Naive thymus-derived CD4-positive, alpha-beta T cell (primary cell): ENCODE measurements around the gene PBX1. TPM values are rescaled to one million over a fixed set of nuclear protein-coding genes. Genes with fewer than 3 reads are reported as not detected.
"Not testable (repeated sequence)": the region's sequence is repeated elsewhere in the genome, so short reads cannot be mapped to it uniquely, and the experiment has no call there.

ENCODE experiments used
- ATAC-seq: fragments of 150-1000 bp; cut with Tn5 transposase; 2 replicates; pipeline ENCODE4 v1.10.0; 2021; ENCODE audit warnings: mild to moderate bottlenecking, moderate library complexity
- CTCF ChIA-PET: fragments of 350-600 bp; sonication (Branson Sonifier 250); formaldehyde crosslinking; loops from one replicate; lab custom pipeline; 2021; ENCODE audit warnings: antibody characterized with exemption; lab: Charles Lee
- POLR2A ChIA-PET: fragments of 350-600 bp; sonication (Branson Sonifier 250); formaldehyde crosslinking; loops from one replicate; lab custom pipeline; 2021; ENCODE audit warnings: antibody characterized with exemption, inconsistent platforms; lab: Charles Lee
- DNase-seq, 9 donors: peaks; one replicate each; pipeline versions ENCODE4 v3.0.0 to v3.0.0-alpha.2; 2020 to 2022; ENCODE audit warnings: mixed read lengths in 1 of 9
- H3K27ac ChIP-seq: one replicate; pipeline ENCODE4 v1.7.0; 2013; ENCODE audit warnings: mild to moderate bottlenecking, low read depth, low read length, moderate library complexity
- H3K27me3 ChIP-seq, 2 donors: one replicate each; pipeline ENCODE4 v1.7.0; 2013; ENCODE audit warnings: low read length in 2 of 2, mild to moderate bottlenecking in 2 of 2, moderate library complexity in 2 of 2; ENCODE audit not compliant: control insufficient read depth in 2 of 2, insufficient read depth in 2 of 2
- H3K36me3 ChIP-seq, 3 experiments: 1 replicate in 2 of 3; 2 replicates in 1 of 3; pipeline ENCODE4 v1.7.0; 2013; ENCODE audit warnings: low read length in 3 of 3, mild to moderate bottlenecking in 3 of 3, moderate library complexity in 1 of 3; ENCODE audit not compliant: insufficient read depth in 3 of 3, control insufficient read depth in 2 of 3
- H3K4me1 ChIP-seq, 2 donors: one replicate each; pipeline ENCODE4 v1.7.0; 2013; ENCODE audit warnings: low read length in 2 of 2, mild to moderate bottlenecking in 2 of 2, moderate library complexity in 1 of 2; ENCODE audit not compliant: control insufficient read depth in 2 of 2, insufficient read depth in 2 of 2
- H3K4me3 ChIP-seq: 2 replicates; pipeline ENCODE4 v1.7.0; 2013; ENCODE audit warnings: mild to moderate bottlenecking, low read length
- H3K9me3 ChIP-seq, 3 experiments: 1 replicate in 2 of 3; 2 replicates in 1 of 3; pipeline ENCODE4 v1.7.0; 2013; ENCODE audit warnings: low read length in 3 of 3; ENCODE audit not compliant: control insufficient read depth in 2 of 3
- H3K27ac Mint-ChIP-seq, 9 donors: one replicate each; pipeline ENCODE4 v1.8.0; 2020 to 2022; ENCODE audit warnings: mixed read lengths in 9 of 9, mild to moderate bottlenecking in 8 of 9, moderate library complexity in 5 of 9, inconsistent platforms in 2 of 9
- H3K27me3 Mint-ChIP-seq, 5 donors: one replicate each; pipeline ENCODE4 v1.8.0; 2021 to 2022; ENCODE audit warnings: mixed read lengths in 5 of 5, mild to moderate bottlenecking in 1 of 5
- H3K36me3 Mint-ChIP-seq, 5 donors: one replicate each; pipeline ENCODE4 v1.8.0; 2020 to 2022; ENCODE audit warnings: mixed read lengths in 5 of 5, mild to moderate bottlenecking in 3 of 5, inconsistent platforms in 1 of 5
- H3K4me1 Mint-ChIP-seq, 7 donors: one replicate each; pipeline ENCODE4 v1.8.0; 2020 to 2022; ENCODE audit warnings: mixed read lengths in 7 of 7, mild to moderate bottlenecking in 3 of 7, inconsistent platforms in 1 of 7
- H3K4me3 Mint-ChIP-seq, 10 donors: one replicate each; pipeline ENCODE4 v1.8.0; 2020 to 2022; ENCODE audit warnings: mild to moderate bottlenecking in 10 of 10, mixed read lengths in 10 of 10, moderate library complexity in 6 of 10, inconsistent platforms in 2 of 10
- H3K9me3 Mint-ChIP-seq, 11 donors: one replicate each; pipeline ENCODE4 v1.8.0; 2020 to 2022; ENCODE audit warnings: mixed read lengths in 11 of 11, mild to moderate bottlenecking in 4 of 11, inconsistent platforms in 1 of 11, moderate library complexity in 1 of 11
- intact Hi-C, 2 donors: fragments of 100-400 bp; cut with micrococcal nuclease; formaldehyde crosslinking; loops; one replicate each; pipeline ENCODE4 v1.15.1; 2023
- polyA plus RNA-seq, 2 donors: library from polyadenylated mRNA; unstranded; fragments of 300-500 nt; fragmentation: Illumina TruSeq; gene quantifications; one replicate each; pipeline ENCODE4 v1.2.3, GENCODE V29; 2021
- total RNA-seq, 6 experiments: library from RNA in 5 of 6; stranded (reverse) in 5 of 6; gene quantifications; 1 replicate in 5 of 6; 2 replicates in 1 of 6; pipeline ENCODE4 v1.2.3 and lab custom pipeline; 2021 to 2026

Gene PBX1
- total and polyA plus RNA-seq, 7 experiments from 2014 or later: 0.02 to 2.9 (median 1.7) TPM; not detected in 1

DNA sequence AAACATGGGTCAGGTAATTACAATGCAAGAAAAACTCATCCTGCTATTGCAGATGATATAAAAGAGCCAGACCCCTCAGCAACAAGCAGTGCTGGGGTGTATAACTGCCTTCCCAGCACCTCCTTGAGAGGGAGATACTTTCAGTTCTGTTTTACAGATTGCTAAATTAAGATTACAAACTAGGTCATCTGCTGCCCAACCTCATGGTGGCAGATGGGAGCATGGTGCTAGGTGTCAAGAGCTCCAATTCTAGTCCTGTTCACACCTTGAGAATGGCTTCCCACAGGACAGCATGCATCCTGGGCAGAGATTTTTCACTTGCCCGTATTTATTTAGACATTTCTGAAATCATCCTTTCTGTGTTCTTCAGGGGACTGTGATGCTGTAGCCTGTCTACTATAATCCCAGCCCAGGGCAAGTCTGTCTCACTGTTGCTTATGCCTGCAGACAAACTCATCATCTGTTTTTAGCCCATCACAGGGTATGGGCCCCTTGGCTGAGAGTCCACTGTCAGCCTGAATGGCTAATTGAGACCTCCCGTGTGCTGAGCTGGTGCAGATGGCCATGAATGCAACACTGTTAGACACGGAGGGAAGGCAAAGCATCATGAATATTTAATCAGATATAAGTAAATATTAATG, 40.2 kb upstream of the PBX1 start:
- Histone ChIP-seq H3K4me1 (no peaks in the 10 kb centered on the region), H3K9me3 (no peaks in the 10 kb centered on the region), H3K27ac (no peak overlapping the region), H3K27me3 (no peaks in the 10 kb centered on the region), H3K4me3 (no peak overlapping the region), H3K36me3 (no peaks in the 10 kb centered on the region)
- intact Hi-C loops: no loop called here
- ChIA-PET POLR2A (no interaction called here), CTCF (no interaction called here)
- no peak for DNase-seq
- H3K27me3 Mint-ChIP-seq: no peaks in the 10 kb centered on the region
- H3K4me1 Mint-ChIP-seq: no peaks in the 10 kb centered on the region
- H3K27ac Mint-ChIP-seq: no peak overlapping the region
- H3K36me3 Mint-ChIP-seq: no peaks in the 10 kb centered on the region
- no peak overlapping the region for H3K4me3 Mint-ChIP-seq
- H3K9me3 Mint-ChIP-seq: peaks cover 0 to 5% (median 0%) of the 10 kb centered on the region in 11 donors
- no peak for ATAC-seq

GRCh38 chr1:164519426-164519825, 39.6 kb upstream of the PBX1 start:
- ATAC-seq (no peak), DNase-seq (no peak)
- Mint-ChIP-seq H3K9me3 (peaks cover 0 to 5% (median 0%) of the 10 kb centered on the region in 11 donors), H3K4me3 (no peak overlapping the region), H3K4me1 (no peaks in the 10 kb centered on the region), H3K27ac (no peak overlapping the region), H3K27me3 (no peaks in the 10 kb centered on the region), H3K36me3 (no peaks in the 10 kb centered on the region)
- intact Hi-C loops: no loop called here
- H3K4me1 ChIP-seq: no peaks in the 10 kb centered on the region
- H3K36me3 ChIP-seq: no peaks in the 10 kb centered on the region
- H3K4me3 ChIP-seq: no peak overlapping the region
- ChIA-PET POLR2A (no interaction called here), CTCF (no interaction called here)
- H3K27ac ChIP-seq: no peak overlapping the region
- no peaks in the 10 kb centered on the region for H3K27me3 ChIP-seq
- H3K9me3 ChIP-seq: no peaks in the 10 kb centered on the region

GRCh38 chr1:164524810-164525209, 34.2 kb upstream of the PBX1 start:
- Histone ChIP-seq H3K36me3 (no peaks in the 10 kb centered on the region), H3K9me3 (no peaks in the 10 kb centered on the region), H3K27ac (no peak overlapping the region), H3K4me1 (no peaks in the 10 kb centered on the region), H3K4me3 (no peak overlapping the region), H3K27me3 (no peaks in the 10 kb centered on the region)
- ChIA-PET POLR2A (no interaction called here), CTCF (no interaction called here)
- ATAC-seq (no peak), DNase-seq (no peak)
- Mint-ChIP-seq H3K9me3 (peaks cover 6 to 32% (median 14%) of the 10 kb centered on the region in 11 donors), H3K27ac (no peak overlapping the region), H3K4me1 (no peaks in the 10 kb centered on the region), H3K4me3 (no peak overlapping the region), H3K36me3 (peaks cover 0 to 5% (median 0%) of the 10 kb centered on the region in 5 donors), H3K27me3 (no peaks in the 10 kb centered on the region)
- intact Hi-C loops: no loop called here

DNA sequence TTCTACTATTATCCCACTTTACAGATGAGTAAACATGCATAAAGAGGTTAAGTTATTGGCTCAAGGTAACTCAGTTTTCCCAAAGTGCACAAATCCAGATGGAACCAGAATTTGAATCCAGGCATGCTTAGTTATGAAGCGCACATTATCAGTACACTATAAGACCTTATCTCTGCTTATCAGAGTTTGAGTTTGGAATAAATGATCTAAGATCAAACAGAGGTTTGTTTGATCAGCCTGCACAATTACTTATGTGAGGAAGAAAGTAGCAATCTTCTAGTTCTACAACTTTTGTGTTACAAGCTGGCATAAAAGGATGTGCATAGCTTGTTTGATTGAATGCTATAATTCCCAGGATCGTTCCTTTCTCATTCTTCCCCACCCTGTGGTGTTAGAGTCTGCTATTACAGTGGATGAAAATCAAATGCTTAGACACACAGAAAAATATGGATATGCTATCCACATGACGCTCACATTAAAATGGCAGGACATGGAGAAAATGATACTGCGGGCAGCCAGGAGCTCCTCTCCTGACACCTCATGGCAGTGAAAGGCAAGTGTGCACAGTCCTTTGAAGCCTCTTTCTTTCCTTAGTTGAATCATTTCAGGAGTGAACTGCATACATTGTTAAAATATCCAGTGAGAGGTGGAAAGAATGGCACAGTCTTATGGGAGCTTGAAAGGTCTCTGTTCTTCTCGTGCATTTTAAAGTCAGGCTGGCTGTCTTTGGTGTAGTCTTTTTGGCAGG, 23.9 kb upstream of the PBX1 start:
- no peak overlapping the region for H3K4me3 Mint-ChIP-seq
- no peaks in the 10 kb centered on the region for H3K4me1 Mint-ChIP-seq
- peaks cover 0 to 6% (median 0%) of the 10 kb centered on the region in 11 donors for H3K9me3 Mint-ChIP-seq
- no peak for DNase-seq
- H3K27ac ChIP-seq: no peak overlapping the region
- peaks cover 0 to 6% (median 0%) of the 10 kb centered on the region in 5 donors for H3K27me3 Mint-ChIP-seq
- POLR2A ChIA-PET: no interaction called here
- ATAC-seq: no peak
- H3K27me3 ChIP-seq: no peaks in the 10 kb centered on the region
- CTCF ChIA-PET: no interaction called here
- H3K36me3 ChIP-seq: no peaks in the 10 kb centered on the region
- H3K36me3 Mint-ChIP-seq: no peaks in the 10 kb centered on the region
- no peaks in the 10 kb centered on the region for H3K4me1 ChIP-seq
- intact Hi-C loops: no loop called here
- H3K9me3 ChIP-seq: no peaks in the 10 kb centered on the region
- no peak overlapping the region for H3K4me3 ChIP-seq
- H3K27ac Mint-ChIP-seq: no peak overlapping the region

- H3K36me3 ChIP-seq, H3K4me3 ChIP-seq, ATAC-seq, H3K4me3 Mint-ChIP-seq, intact Hi-C loops, CTCF ChIA-PET, DNase-seq, H3K27ac Mint-ChIP-seq, H3K27me3 ChIP-seq, POLR2A ChIA-PET, H3K27ac ChIP-seq, H3K4me1 Mint-ChIP-seq, H3K9me3 ChIP-seq, H3K4me1 ChIP-seq: not testable (repeated sequence)
- Mint-ChIP-seq H3K27me3 (peaks cover 2 to 27% (median 11%) of the 10 kb centered on the region in 5 donors), H3K9me3 (peaks cover 12 to 34% (median 24%) of the 10 kb centered on the region in 11 donors), H3K36me3 (peaks cover 0 to 14% (median 3%) of the 10 kb centered on the region in 5 donors)
These were observed 6.5 kb upstream of the PBX1 start for GRCh38 chr1:164552463-164552988.

DNA sequence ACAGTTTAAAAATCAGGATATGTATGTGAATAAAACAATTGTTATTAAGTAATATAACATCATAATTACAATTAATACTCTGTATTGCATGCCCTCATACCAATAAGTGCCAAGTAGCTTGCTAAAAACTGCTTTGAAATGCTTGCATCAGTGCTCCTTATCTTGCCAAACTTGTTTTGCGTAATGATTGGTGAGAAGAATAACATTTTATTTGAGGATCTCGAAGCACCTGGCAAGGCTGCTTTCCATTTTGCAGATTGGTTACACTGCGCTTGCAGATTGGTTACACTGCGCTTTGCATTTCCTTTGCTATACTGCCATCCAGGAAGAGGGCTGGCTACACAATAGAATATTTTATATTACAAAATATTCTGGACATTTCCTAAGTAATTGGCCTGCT, 1.7 kb upstream of the PBX1 start:
- H3K4me1 Mint-ChIP-seq: peaks cover 0 to 33% (median 24%) of the 10 kb centered on the region in 7 donors
- H3K9me3 Mint-ChIP-seq: peaks cover 7 to 14% (median 12%) of the 10 kb centered on the region in 11 donors
- H3K27ac Mint-ChIP-seq: no peak overlapping the region
- no peaks in the 10 kb centered on the region for H3K27me3 ChIP-seq
- no peaks in the 10 kb centered on the region for H3K36me3 ChIP-seq
- H3K4me3 Mint-ChIP-seq: no peak overlapping the region
- ATAC-seq: no peak
- no peak overlapping the region for H3K27ac ChIP-seq
- ChIA-PET CTCF (no interaction called here), POLR2A (no interaction called here)
- peaks cover 26 to 55% (median 36%) of the 10 kb centered on the region in 5 donors for H3K27me3 Mint-ChIP-seq
- peaks cover 0 to 8% (median 3%) of the 10 kb centered on the region in 5 donors for H3K36me3 Mint-ChIP-seq
- no peak for DNase-seq
- no peak overlapping the region for H3K4me3 ChIP-seq
- intact Hi-C loops: loop anchor here in 1 of 2 donors (5.0 kb wide), 1 partner anchor 1235 kb away; the partner anchor contains the start of gene NUF2
- H3K4me1 ChIP-seq: no peaks in the 10 kb centered on the region
- H3K9me3 ChIP-seq: no peaks in the 10 kb centered on the region
